ENCODE data around the gene KCNK15.

DNA sequence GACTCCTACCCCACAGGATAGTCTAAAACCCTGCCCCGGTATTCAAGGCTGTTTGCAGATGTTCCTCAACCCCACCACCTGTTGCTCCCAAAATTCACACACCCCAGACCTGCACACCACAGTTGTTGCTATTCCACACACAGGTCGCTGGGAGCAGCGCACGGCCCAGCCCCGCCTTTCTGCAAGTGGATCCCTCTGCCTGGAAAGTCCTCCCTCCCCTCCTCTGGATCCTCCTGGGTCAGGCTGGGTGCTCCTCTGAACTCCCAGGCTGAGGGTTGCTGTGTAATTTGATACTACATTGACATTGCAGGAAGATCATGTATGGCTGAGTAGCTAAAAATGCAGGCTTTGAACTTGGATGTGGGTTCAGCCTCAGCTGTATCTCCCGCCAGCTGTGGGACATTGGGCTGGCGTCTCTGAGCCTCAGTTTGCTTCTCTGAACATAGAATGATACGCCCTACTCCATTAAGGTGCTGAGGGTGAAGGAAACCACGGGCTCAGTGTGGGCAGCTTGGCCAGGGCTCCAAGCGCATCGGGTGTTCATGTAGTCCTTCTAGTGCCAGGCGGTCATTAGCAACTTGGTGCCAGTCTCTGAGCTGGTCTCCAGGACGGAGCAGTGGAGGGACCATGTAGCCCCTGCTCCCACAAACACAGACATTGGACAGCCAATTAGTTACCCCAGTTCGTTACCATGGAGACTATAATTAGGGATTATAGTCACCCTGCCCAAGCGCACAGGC is 44.4 kb upstream of the KCNK15 start:
- TF ChIP-seq, protein P1, sequence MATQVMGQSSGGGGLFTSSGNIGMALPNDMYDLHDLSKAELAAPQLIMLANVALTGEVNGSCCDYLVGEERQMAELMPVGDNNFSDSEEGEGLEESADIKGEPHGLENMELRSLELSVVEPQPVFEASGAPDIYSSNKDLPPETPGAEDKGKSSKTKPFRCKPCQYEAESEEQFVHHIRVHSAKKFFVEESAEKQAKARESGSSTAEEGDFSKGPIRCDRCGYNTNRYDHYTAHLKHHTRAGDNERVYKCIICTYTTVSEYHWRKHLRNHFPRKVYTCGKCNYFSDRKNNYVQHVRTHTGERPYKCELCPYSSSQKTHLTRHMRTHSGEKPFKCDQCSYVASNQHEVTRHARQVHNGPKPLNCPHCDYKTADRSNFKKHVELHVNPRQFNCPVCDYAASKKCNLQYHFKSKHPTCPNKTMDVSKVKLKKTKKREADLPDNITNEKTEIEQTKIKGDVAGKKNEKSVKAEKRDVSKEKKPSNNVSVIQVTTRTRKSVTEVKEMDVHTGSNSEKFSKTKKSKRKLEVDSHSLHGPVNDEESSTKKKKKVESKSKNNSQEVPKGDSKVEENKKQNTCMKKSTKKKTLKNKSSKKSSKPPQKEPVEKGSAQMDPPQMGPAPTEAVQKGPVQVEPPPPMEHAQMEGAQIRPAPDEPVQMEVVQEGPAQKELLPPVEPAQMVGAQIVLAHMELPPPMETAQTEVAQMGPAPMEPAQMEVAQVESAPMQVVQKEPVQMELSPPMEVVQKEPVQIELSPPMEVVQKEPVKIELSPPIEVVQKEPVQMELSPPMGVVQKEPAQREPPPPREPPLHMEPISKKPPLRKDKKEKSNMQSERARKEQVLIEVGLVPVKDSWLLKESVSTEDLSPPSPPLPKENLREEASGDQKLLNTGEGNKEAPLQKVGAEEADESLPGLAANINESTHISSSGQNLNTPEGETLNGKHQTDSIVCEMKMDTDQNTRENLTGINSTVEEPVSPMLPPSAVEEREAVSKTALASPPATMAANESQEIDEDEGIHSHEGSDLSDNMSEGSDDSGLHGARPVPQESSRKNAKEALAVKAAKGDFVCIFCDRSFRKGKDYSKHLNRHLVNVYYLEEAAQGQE (IDR thresholded peaks at IDR 0.05; ENCODE audit: insufficient read depth in 1 of 2, low read depth in 2 of 2, low read length in 2 of 2): no peak
- no peak for TF ChIP-seq FOXP2 (optimal IDR thresholded peaks at IDR 0.05; ENCODE audit: borderline replicate concordance, extremely low read depth, extremely low read length, insufficient read depth)

Data from PFSK-1 (cell line).